ELF-1 (cell line): ENCODE data around the gene CAMSAP1.

Source experiments
- DNase-seq: peaks from one replicate; pipeline ENCODE4 v3.0.0-alpha.2; 2016; ENCODE audit warnings: low read depth, low spot score

Gene CAMSAP1

DNA sequence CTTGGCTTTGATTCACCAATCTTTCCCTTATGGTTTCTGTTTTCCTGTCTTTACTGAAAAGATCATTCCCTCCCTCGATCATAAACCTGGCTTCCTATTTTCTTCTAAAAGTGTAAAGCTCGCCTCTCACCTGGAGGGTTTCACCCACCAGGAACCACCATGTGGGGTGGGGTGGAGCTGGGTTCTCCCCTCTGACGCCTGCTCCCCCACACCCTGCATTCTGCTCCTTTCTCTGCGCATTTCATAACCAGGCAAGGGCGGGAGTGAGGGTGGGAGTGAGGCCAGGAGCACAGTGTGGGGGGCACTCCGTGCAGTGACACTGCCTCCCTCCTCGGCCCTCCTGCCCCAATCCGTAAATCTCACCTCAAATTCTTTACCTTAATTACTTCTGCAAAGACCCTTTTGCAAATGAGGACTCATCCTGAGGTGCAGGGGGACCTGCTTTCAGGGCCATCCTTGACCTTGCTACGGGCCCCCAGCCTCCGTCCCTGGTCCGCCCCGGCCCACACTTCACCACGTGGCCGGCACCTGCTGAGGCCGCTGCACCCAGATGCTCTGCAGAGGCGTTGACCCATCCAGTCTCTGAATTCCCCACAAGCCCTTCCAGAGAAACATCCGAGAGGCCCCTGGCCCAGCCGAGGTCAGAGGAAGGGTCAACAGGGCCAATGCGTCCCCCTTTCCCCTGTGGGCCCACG lies 146.0 kb downstream of the CAMSAP1 start:
- DNase-seq: no peak

DNA sequence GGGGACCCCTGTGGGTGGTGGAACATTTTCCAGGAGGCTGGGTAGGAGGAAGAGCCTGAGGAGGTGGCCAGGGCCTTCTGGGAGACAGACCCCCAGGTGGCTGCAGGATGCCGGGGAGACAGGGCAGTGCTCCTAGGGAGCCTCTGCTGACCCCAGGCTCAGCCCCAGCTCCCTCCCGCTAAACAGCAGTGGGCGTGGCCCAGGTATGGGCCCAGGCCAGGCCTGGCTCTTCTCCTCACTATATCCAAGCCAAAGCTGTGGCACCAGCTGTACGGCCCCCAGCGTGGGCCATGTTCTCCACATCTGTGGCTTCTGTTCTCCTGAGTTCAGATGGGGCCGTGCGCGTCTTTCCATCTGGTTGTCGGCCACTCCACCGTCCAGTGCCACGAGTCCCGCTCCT lies 146.9 kb downstream of the CAMSAP1 start:
- DNase-seq: no peak

DNA sequence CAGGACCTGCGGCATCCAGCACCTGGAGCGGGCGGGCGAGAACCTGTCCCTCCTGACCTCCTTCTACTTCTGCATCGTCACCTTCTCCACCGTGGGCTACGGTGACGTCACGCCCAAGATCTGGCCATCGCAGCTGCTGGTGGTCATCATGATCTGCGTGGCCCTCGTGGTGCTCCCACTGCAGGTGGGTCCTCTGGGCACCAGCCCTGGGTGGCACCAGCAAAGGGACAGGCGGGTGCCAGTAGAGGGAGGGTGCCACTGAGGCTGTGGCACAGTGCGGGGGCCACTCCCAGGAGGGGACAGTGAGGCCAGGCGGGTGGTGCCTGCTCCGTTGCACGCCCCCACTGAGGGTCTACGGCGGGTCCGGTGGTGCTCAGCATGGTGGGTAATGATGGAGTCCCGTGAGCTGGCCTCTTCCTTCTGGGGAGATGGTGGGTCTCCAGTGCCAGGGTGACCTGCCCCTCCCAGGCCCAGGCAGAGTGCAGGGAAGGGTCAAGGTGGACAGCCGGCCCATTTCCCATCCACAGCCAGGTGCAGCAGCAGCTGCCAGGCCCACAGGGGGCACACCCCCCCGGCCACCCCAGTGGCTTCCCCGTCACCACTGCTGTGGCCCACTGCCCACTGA lies 147.6 kb downstream of the CAMSAP1 start:
- no peak for DNase-seq

DNA sequence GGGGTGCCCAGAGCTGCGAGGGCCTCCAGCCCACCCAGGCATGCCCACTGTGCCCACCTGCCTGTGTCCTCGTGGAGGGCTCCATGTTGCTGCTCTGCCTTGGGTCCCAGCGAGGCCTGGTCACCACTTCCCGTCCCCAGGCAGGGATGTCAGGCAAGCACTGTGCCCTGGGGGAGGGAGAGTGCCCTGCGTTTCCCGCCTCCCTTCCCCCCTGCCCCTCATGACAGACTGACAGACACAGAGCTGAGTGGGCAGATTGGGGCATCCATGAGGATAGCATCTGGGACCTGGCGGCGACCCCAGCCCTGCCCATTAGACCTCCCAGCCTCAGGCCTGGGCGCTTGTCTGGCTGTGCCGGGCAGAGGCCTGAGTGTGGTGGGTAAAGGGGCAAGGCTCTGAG lies 148.5 kb downstream of the CAMSAP1 start:
- no peak for DNase-seq
